GM12875 (cell line): ENCODE results near the gene ASCC1.

ENCODE experiments used
- H3K4me3 ChIP-seq: one replicate; pipeline ENCODE4 v1.5.1; 2011; ENCODE audit warnings: low read depth, low read length, control low read depth
- CTCF ChIP-seq: IDR thresholded peaks from 2 replicates; pipeline ENCODE4 v1.5.1; 2011; ENCODE audit warnings: low read depth, mild to moderate bottlenecking, control low read depth, inconsistent platforms, low read length, moderate library complexity, borderline replicate concordance; ENCODE audit not compliant: insufficient read depth

Gene ASCC1

DNA sequence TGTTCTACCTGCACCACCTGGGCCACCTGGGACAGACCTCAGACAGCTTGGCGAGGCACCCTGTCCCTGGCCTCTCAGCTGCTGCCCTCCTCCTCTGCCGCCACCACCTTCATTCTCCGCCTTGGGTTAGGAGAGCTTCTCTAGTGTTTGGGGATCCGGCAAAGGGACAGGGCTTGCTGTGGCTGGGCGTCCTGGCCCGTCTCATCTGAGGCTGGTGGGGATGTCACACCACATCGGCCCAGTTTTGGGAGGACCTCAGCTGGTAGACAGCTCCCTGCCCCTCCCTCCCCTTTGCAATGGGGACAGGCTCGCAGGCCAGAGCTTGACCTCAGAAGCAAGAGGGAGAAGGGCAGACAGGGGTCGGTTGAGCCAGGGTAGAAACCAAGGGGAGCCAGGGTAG is 154.1 kb downstream of the ASCC1 start:
- H3K4me3 ChIP-seq = no peak overlapping the region

DNA sequence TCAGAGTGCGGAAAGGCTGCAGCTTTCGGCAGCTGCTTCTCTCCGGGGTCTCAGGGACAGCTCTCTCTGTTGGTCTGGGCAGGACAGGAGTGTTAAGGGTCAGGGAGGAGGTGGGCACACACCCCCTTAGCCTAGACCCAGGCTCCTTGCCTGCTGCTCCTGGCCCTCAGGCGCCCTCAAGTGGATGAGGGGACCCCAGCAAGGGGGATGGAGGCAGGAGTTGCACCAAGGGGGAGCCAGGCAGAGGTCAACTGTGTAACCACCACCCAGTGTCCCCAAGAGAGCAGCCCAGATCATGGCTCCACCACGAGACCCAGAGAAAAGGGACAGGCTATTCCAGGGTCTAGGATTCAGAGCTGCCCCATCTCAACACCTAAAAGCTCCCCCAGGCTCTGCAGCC is 154.6 kb downstream of the ASCC1 start:
- peak; percentile 35; the same call in 1 of the 2 replicates for TF ChIP-seq CTCF
- H3K4me3 ChIP-seq = no peak overlapping the region

More for the DNA sequence above, 154.1 kb downstream of the ASCC1 start:
- TF ChIP-seq CTCF = no peak

DNA sequence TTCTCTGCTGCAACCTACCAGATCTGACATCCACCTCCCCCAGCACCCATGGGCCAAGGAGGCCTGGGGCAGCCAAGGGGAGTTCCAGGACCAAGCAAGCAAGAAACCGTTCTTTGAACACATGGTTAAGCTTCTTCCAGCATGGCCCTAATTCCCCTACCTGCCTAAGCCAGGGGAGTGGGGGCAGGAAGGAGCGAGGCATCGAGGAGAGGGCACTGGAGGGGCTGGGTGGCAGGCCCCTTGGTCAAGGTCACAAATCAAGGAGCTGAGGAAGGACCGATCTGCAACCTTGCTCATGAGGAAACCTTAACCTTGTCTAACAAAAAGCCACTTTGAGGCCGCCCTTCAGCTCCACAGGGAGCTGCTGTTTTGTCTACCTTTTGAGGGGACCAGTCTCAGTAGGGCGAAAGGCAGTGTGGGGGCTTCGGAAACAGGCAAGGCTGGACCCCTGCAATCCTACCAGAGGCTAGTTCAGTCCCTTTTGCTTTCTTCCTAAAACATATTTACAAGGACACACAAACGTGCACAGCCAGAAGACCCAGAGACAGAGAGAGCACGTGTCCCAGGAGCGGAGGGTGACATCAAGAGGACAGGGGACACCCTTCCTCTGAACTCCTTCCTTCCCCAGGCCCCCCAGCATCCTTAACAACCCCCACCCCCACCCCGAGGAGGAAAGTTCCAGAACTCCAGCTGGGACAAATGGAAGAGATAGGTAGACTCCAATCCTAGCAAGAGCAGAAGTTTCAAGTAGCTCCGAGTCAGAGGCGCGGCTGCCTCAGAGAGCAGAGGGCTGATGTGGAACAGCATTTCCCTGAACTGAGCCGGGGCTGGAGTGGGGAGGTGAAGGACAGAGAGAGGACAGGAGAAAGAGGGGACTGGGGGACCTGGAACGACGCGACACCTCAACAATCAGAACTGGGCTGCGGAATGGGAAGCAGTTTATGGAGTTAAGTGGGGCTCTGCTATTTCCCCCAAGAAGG is 155.9 kb downstream of the ASCC1 start:
- no peak for TF ChIP-seq CTCF
- H3K4me3 ChIP-seq = no peak overlapping the region

- no peak overlapping the region for H3K4me3 ChIP-seq
- no peak for TF ChIP-seq CTCF
These were observed 156.9 kb downstream of the ASCC1 start for GRCh38 chr10:72058989-72059842.

GRCh38 chr10:72058347-72058898 is 157.7 kb downstream of the ASCC1 start:
- no peak overlapping the region for H3K4me3 ChIP-seq
- no peak for TF ChIP-seq CTCF

GRCh38 chr10:72056932-72057751 is 158.9 kb downstream of the ASCC1 start:
- H3K4me3 ChIP-seq = no peak overlapping the region

More at GRCh38 chr10:72056932-72057751, 158.9 kb downstream of the ASCC1 start:
- no peak for TF ChIP-seq CTCF
